ENCODE results near the gene RIPK1. TPM values are rescaled to one million over a fixed set of nuclear protein-coding genes. Genes with fewer than 3 reads are reported as not detected.
"Not testable (repeated sequence)": the region's sequence is repeated elsewhere in the genome, so short reads cannot be mapped to it uniquely, and the experiment has no call there.

Gene RIPK1
- total RNA-seq, result 25.9 TPM

GRCh38 chr6:3068329-3069214 is at the start of gene RIPK1:
TSS of gene RIPK1 (plus strand) at chr6:3068494. CDS start at chr6:3076824, 8,330 bp downstream.
- peak; percentile 89 for ATAC-seq
- intact Hi-C loops (cut with DNase I), result no loop called here
- DNase-seq (ENCODE audit: low spot score), result peak; percentile 97

DNA sequence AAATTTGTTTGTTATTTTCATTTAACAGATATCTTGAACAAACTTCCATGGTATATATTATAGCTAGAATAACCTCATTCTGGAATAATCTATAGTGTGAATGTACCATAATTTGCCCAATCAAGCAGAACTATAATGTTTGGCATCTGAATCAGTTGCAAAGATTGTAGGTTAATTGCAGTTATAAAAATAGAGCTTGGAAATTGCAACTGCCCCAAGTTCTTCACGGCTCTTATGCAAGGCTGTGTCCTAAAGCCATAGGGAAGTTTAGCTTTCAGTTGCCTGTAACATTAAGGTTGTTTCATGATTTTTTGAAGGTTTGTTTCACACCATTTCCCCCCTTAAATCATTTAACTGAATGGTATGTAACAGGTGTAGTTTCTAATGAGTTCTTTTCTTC is 49.2 kb upstream of the RIPK1 start:
- intact Hi-C loops (cut with DNase I), result no loop called here
- ATAC-seq (no peak), DNase-seq (ENCODE audit: low spot score) (no peak)

- DNase-seq (ENCODE audit: low spot score) (no peak), ATAC-seq (no peak)
- intact Hi-C loops (cut with DNase I), result no loop called here
These were observed 48.5 kb upstream of the RIPK1 start for GRCh38 chr6:3019749-3020320.

DNA sequence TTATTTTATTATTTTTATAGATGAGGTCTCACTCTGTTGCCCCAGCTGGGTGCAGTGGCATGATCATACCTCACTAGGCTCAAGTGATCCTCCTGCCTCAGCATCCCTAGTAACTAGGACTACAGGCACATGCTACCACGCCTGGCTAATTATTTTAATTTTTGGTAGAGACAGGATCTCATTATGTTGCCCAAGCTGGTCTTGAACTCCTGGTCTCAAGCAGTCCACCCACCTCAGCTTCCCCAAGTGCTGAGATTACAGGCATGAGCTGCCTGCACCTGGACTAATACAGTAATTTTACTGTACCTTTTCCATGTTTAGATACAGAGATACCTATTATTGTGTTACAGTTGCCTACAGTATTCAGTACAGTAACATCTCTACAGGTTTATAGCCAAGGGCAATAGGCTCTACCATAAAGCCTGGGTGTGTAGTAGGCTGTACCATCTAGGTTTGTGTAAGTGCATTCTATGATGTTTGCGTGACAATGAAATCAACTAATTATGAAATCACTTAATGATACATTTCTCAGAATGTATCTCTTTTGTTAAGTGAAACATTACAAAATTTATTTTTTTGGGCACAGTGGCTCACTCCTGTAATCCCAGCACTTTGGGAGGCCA is 47.2 kb upstream of the RIPK1 start:
- DNase-seq (ENCODE audit: low spot score); ATAC-seq; intact Hi-C loops (cut with DNase I): not testable (repeated sequence)

DNA sequence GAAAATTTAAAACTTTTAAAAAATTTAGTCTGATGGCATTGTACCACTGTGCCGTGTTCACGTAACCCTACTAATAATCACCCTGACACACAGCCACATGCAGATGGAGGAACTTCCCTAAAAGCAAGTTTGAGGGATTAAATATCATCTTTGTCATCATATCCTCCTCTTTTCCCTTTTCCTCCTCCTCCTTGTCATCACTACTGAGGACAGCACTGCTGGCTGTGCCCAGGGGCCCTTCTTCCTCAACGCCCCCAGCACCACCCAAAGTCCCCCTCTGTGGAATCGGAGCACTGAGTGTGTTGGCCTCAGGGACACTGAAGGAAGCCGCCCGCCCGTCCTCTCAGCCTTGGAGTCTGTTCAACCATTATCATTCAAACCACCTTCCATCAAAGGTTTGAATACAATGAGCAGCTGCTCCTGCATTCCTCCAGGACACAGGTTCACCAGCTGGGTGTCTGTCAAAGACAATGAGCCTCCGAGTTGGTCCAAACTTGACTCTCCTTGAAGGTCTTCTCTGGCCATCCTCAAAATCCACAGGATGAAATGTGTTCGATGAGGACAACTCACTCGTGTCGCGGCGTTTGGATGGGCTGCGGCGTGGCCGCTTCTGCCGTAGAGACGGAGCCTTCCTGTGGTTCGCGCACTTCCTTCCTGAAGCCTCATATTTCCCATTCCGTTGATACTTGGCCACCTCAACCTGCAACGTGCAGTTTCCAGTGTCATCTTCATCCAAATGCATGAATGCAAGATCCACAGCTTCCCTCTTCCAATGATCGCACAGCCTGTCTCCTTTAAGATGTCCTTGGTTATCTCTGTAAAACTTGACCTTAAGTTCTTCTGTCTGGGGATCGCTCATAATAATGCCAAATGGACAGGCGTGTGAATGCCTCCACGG is 45.3 kb upstream of the RIPK1 start:
- no peak for DNase-seq (ENCODE audit: low spot score)
- intact Hi-C loops (cut with DNase I), result no loop called here
- ATAC-seq, result no peak

DNA sequence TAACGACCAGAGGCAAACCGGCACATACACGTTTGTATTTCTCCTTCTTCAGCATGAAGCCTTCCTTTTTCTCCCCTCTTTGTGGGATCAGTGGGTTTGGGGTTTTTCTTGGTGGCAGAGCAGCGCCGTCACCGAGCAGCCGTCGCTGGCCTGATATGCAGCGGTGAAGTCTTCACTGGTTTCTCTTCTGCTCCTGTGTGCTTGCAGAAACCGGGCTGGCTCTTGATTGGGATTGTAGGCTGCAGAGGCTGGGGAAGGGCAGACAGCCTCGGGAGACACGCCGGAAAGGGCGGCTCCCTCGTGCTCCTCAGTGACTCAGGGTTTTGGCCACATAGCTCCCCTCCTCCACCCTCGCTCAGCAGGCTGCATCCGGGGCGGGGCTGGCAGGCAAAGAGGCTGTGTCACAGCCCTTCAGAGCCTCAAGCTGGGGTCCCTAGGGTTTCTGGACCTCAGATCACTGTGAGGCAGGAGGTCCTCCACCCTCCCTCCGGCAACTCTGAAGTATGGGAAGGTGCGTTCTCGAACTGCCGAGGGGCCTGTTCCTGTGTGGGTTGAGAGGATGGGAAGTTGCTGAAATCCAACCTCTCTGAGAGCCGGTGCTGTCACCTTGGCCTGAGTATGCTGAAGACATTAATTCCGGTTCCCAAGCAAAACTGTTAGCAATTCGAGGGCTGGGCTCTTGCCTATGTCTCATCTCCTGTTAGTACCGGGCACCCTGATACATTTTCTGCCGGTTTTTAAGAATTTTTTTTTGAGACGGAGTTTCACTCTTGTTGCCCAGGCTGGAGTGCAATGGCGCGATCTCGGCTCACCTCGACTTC is 44.4 kb upstream of the RIPK1 start:
- DNase-seq (ENCODE audit: low spot score), result peak; percentile 94
- ATAC-seq, result peak; percentile 97
- intact Hi-C loops (cut with DNase I), result no loop called here

GRCh38 chr6:3026791-3027626 is 41.3 kb upstream of the RIPK1 start:
- DNase-seq (ENCODE audit: low spot score) (no peak), ATAC-seq (no peak)
- intact Hi-C loops (cut with DNase I), result no loop called here

DNA sequence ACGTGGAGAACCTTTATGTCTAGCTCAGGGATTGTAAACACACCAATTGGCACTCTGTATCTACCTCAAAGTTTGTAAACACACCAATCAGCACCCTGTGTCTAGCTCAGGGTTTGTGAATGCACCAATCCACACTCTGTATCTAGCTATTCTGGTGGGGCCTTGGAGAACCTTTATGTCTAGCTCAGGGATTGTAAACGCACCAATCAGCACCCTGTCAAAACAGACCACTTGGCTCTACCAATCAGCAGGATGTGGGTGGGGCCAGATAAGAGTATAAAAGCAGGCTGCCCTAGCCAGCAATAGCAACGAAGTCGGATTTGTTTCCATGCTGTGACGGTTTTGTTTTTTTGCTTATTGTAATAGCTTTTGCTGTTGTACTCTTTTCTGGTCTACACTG is 40.1 kb upstream of the RIPK1 start:
- ATAC-seq; DNase-seq (ENCODE audit: low spot score); intact Hi-C loops (cut with DNase I): not testable (repeated sequence)

- DNase-seq (ENCODE audit: low spot score) (no peak), ATAC-seq (no peak)
These were observed 36.2 kb upstream of the RIPK1 start for GRCh38 chr6:3031857-3032640.

GRCh38 chr6:3032986-3033385 is 35.3 kb upstream of the RIPK1 start:
- ATAC-seq, result no peak
- no peak for DNase-seq (ENCODE audit: low spot score)
- intact Hi-C loops (cut with DNase I), result no loop called here

More at GRCh38 chr6:3031857-3032640, 36.2 kb upstream of the RIPK1 start:
- intact Hi-C loops (cut with DNase I), result no loop called here

DNA sequence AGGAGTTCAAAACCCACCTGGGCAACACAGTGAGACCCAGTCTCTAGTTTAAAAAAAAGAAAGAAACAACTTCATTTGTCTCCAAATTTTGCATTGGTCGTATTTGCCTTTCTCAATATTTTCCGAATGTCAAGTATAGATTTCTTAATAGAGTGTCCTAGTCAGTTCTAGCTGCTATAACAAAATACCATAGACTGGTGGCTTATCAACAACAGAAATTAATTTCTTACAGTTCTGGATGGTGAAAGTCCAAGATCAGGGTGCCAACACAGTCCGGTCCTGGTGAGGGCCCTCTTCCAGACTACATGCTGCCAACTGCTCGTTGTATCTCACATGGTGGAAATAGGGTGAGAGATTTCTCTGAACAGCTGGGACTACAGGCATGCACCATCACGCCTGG is 34.6 kb upstream of the RIPK1 start:
- intact Hi-C loops (cut with DNase I), result no loop called here
- ATAC-seq (no peak), DNase-seq (ENCODE audit: low spot score) (no peak)

GRCh38 chr6:3035397-3035796 is 32.9 kb upstream of the RIPK1 start:
- DNase-seq (ENCODE audit: low spot score) (no peak), ATAC-seq (no peak)
- intact Hi-C loops (cut with DNase I), result no loop called here

DNA sequence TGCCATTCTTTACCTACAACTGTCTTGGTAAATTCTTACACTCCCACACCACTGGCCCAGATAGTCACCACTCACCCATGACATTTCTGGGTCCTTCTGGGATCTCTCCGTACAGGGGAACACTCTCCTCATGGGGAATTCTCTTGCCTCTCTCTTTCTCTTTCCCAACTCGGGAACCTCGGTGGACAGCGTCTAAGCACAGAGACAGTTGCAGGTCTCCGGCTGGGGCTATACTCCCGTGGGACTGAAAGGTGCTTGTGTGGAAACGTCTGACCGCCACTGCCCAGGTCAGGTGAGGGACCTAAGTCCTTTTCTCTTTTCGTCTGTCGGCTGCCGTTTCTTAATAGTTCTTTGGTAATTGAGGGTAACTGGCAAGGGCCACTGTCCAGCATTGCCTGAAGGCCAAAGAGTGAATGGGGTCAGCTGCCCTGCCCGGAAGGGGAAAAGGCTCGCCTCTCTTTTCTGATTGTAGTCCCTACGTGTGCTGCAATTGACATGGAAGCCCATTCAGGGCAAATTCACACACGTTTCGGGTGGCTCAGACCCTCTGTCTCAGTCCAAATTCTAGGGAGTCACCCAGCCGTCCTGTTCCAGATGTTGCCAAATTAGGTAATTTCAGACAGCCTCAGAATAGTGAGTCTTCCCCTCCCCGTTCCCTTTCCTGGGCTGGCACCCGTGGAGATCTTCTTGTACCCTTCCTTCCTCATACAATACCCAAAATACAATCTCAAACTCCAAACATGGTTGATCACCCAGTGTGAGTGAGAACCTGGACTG is 31.2 kb upstream of the RIPK1 start:
- no peak for ATAC-seq
- intact Hi-C loops (cut with DNase I), result no loop called here
- DNase-seq (ENCODE audit: low spot score), result no peak

DNA sequence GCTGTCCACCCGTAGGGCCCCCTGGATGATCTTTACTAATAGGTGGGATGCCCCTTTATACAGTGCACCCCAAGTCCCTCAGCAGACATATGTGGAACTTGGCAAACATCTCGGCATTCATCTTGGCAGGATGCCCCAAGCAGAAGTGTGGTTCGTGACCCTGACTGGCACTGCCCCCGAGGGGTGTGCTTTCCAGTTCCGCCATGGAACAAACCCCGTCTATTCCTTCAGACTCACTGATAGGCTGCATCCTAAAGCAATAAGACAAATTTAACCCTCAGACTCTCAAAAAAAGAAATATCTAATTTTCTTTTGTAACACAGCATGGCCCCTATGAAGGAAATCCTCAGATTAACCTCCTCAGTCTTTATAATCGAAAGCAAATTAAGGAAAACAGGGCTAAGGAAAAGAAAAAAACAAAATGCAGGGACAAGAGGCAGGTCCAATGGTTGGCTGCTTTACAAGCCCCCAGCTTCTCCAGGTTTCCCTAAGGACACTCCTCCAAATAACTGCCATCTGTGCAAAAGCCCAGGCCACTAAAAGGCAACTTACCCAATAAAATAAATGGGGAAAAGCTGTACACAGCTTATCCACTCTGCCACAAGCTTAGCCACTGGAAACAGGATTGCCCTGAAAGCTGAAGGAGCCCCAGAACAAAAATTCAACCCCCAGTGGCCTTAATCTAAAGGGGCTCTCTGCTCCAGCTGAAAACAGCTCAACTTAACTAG is 30.5 kb upstream of the RIPK1 start:
- intact Hi-C loops (cut with DNase I), result no loop called here
- peak; percentile 44 for ATAC-seq
- no peak for DNase-seq (ENCODE audit: low spot score)

DNA sequence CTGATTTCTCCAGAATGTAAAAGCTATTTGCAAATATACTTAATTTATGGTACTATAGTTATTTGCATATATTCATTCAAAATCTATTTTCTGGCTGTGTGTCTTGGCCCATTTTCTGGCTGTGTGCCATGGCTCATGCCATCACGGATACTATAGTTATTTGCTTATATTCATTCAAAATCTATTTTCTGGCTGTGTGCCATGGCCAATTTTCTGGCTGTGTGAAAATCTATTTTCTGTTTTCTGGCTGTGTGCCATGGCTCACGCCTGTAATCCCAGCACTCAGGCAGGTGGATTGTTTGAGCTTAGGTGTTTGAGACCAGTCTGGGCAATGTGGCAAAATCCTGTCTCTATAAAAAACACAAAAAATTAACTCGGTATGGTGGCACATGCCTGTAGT is 28.9 kb upstream of the RIPK1 start:
- intact Hi-C loops (cut with DNase I), result no loop called here
- DNase-seq (ENCODE audit: low spot score), result no peak
- no peak for ATAC-seq
